Renal cortical epithelial cell (primary cell): Measurements from ENCODE around the gene MCTP1. TPM values are rescaled to one million over a fixed set of nuclear protein-coding genes. Genes with fewer than 3 reads are reported as not detected.
"Not testable (repeated sequence)": the region's sequence is repeated elsewhere in the genome, so short reads cannot be mapped to it uniquely, and the experiment has no call there.

ENCODE experiments used
- DNase-seq: peaks from one replicate; pipeline ENCODE4 v3.0.0-alpha.2; 2011; ENCODE audit warnings: low read depth
- total RNA-seq: library from RNA; depleted of rRNA; stranded (reverse); fragments of >200 nt; gene quantifications from 2 replicates; pipeline ENCODE4 v1.2.3, GENCODE V29; 2014

Gene MCTP1
- total RNA-seq, 1 donor from 2014 or later, result 22.3 TPM

- DNase-seq, result no peak
Observed at GRCh38 chr5:95252801-95253200, 32.1 kb downstream of the MCTP1 start.

DNA sequence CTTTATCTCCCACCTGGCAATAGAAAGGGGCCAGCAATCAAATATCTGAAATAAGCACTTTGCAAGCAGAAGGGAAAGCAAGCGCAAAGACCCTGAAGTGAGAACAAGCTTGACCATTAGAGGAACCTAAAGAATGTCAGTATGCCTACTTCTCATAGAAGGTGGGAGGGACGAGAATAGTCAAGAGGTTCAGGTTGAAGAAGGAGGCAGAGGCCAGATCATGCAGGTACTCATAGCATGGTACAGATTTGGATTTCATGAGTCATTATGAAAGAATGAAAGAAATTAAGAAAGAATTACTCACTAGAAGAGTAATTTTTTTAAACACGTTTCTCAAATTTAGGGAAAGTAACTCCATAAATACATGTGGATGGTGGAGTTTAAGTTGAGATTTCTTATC is 33.7 kb downstream of the MCTP1 start:
- DNase-seq, result no peak

GRCh38 chr5:95244479-95244878 is 40.4 kb downstream of the MCTP1 start:
- DNase-seq, result no peak

DNA sequence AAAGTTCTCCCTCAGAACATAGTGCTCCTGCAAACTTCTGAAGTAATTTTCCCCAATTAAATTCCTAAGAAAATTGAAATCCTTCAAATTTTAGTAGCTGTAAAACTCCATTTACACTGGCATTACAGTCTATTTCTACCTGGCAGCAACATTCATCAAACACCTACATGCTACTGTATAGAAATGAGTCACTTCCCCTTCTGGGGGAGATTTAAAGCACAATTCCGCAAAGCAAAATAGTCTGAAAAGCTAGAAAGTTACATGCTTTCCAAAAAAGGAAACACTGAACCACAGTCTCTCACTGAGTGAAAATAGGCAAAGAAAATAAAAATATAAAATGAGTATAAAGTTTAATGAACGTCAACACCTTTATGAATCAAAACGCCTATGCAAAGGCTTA is 43.3 kb downstream of the MCTP1 start:
- no peak for DNase-seq

GRCh38 chr5:95241161-95241560 is 43.7 kb downstream of the MCTP1 start:
- DNase-seq, result no peak

DNA sequence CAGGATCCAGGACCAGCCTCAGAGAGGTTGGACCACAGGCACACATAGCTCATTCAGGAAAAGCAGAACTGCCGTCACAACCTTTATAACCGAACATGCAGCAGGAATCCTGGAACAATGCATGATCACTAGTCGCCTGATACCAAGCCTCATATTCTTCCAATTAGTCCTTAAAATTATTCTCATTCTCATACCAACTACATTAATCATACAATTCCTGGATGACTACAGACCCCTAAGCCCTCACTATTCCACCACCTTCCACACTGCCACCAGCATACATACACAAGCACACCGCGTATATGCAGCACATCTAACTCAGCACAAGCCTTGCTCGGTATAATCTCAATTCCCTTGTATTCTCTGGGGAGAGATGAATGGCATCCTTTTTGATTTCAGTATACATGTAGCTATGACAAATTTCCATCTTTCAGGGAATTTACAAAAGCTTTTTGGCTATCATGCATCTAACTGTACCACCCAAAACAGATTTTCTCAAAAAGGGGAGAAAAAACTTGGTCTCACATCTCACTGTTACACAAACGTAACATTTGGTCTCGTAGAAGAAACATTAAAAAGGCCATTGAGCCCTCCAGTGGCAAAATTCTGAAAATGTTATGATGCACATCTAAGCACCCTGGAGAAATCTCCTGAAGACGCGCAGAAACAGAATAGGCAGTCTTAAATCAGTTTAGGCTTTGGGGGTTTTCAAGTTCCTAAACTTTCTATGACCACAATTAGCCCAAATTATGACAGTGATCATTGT is 46.2 kb downstream of the MCTP1 start:
- peak; percentile 23 for DNase-seq

- no peak for DNase-seq
Observed at GRCh38 chr5:95237324-95237723, 47.6 kb downstream of the MCTP1 start.

DNA sequence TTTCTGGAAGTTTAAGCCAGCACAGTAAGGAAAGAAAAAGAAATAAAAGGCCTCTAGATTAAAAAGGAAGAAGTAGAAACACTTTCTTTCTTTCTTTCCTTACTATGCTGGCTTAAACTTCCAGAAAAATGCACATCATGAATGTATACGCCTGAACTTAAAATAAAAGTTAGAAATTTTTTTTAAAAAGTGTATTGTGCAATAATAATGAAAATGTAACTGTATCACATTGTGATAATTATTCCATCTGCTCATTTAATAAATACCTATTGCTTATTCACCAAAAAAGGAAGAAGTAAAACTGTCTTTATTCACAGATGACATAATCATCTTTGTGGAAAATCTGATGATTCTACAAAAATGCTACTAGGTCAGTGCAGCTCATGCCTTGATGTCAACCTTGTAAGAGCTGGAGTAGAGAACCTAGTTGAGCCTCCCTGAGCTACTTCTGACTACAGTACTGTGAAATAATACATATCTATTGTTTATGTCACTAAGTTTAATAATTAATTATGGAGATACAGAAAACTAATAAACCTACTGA is 49.4 kb downstream of the MCTP1 start:
- no peak for DNase-seq

DNA sequence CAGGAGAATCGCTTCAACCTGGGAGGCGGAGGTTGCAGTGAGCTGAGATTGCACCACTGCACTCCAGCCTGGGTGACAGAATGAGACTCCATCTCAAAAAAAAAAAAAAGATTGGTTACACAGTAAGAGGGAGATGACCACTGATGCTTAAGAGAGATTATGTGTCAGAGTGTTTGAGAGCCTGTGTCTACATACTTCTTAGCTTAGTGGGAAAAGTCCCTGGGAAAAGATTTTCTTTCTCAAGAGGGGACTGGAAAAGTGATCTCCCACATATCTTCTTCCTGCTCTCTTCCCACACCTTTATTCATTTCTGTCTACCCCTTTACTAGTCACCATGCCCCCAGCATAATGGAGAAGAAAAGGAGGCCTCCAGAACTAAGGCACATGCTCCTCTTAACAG is 55.2 kb downstream of the MCTP1 start:
- no peak for DNase-seq

DNA sequence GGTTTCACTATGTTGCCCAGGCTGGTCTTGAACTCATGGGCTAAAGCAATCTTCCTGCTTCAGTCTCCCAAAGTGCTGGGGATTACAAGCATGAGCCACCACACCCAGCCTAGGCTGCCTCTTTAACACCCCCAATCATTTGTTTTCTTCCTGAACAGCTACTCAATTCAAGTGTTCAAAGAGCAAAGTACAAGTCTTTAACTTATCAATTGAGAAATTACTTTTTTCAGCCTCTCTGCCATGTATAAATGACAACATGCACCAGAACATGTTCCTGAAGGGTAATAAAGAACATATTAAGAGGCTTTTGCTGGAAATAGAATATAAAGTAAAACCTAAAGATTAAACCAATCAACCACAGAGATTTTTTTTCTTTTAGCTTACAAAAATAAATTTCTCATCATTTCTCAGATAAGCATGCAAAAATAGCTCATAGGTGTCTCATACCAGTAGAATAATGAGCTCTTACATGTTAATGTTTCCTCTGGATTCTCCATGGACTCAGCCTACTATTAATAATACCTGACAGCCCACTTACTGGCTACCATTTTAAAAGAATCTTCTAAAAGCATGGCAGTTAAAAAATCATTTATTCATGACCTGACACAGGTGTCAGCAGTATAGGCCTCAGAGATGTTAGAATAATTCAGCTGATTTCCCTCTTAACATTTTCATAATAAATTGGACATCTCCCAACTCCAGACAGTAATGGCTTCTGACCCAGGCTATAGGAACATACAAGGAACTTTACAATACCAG is 60.0 kb downstream of the MCTP1 start:
- DNase-seq, result no peak

GRCh38 chr5:95223566-95224258 is 61.2 kb downstream of the MCTP1 start:
- DNase-seq, result no peak

DNA sequence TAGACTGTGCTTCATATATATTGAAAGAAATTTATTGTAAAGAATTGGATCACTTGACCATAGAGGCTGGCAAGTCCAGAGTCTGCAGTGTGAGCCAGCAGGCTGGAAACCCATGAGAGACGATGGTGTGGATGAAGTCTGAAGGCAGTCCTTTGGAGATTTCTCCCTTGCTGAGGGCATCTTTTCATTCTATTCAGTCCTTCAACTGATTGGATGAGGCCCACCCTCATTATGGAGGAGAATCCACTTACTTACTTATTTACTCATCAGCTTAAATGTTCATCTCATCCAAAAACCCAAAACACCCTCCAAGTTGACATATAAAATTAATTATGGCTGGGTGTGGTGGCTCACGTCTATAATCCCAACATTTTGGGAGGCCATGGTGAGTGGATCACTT is 62.1 kb downstream of the MCTP1 start:
- DNase-seq, result no peak

- no peak for DNase-seq
Observed at GRCh38 chr5:95221234-95221633, 63.7 kb downstream of the MCTP1 start.

DNA sequence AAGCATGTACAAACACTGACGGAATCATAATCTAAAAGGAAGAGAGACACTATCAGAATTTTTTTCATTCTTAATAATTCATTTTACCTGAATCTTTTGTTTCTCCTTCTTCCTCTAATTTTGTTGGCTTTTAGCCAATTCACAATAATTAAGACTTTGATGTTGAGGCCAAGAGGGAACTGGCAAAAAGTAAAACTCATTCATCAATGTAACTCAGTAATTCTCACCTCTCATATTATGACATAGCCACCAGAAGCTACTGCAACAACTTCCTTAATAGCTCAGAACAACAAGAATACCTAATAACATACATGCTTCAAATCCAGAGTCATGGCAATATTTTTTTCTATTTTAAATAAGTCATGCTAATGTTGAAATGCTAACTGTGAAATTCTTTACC is 64.5 kb downstream of the MCTP1 start:
- no peak for DNase-seq

DNA sequence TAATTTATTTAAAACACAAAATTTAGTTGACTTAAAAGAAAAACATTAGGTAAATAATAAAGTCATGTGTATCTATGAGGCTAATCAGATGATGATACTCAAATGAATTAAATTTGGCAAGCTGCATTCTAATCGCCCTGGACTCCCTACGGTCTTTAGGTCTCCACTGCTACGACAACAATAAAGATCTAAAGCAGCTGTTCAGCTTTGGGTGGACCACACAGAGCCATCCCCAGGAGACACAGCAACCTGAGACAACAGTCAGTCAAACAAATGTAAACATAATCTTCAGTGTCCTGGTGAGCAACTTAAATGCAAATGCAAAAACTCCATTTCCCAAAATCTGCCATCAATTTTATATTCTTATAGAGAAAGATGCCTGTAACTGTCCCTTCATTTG is 65.5 kb downstream of the MCTP1 start:
- no peak for DNase-seq

- no peak for DNase-seq
Observed at GRCh38 chr5:95217881-95218280, 67.0 kb downstream of the MCTP1 start.

DNA sequence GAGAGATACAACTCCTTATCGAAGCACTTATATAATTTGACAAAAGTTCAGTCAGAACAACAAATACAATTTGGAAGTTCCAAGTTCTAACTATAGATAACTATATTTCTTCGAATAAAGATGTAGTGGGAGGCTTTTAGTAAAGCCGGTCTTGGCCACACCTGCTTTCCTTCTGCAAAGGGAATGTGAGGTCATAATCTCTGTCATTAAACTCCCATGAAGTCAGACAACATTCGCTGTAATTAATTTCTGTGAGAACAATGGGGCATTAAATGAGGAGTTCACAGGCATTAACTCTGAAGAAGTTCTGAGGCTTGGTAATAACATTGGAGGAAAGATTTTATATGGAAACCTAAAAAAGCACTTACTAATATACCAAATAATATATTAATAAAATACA is 67.5 kb downstream of the MCTP1 start:
- no peak for DNase-seq

GRCh38 chr5:95216136-95216955 is 68.5 kb downstream of the MCTP1 start:
- DNase-seq, result no peak

GRCh38 chr5:95207811-95208210 is 77.1 kb downstream of the MCTP1 start:
- DNase-seq, result not testable (repeated sequence)

- no peak for DNase-seq
Observed at GRCh38 chr5:95194856-95195255, 90.0 kb downstream of the MCTP1 start.

DNA sequence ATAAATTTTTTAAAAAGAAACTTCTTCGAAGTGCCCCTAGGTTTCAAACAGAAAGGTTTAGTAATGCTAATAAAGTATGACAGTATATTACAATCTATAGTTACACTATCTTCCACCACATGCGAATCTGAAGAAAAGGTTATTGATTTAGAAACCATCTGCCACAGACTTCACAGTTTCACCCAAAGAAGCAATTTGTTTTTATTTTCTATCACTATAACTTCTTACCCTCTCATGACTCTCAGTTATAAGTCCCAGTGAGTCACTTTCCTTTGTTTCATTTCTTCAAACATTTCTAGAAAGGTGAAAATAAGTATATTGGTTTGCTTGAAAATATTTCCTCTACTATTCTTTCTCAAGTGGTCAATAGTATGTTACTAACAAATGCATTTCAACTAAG is 93.6 kb downstream of the MCTP1 start:
- no peak for DNase-seq

DNA sequence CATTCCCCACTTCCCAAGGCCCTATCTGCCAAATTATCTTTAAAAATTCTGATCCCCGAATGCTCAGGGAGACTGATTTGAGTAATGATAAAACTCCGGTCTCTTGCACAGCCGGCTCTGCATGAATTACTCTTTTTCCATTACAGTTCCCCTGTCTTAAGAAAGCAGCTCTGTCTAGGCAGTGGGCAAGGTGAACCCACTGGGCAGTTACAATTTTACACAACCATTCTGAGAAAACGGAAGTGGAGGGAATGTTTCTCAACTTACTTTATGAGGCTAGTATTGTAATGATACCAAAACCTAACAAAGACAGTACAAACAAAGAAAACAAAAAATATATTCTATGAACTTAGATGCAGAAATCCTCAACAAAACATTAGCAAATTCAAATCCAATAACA is 100.0 kb downstream of the MCTP1 start:
- DNase-seq, result no peak
